Osteoblast (primary cell): Measurements from ENCODE around the gene ACY1. TPM values are rescaled to one million over a fixed set of nuclear protein-coding genes. Genes with fewer than 3 reads are reported as not detected.

Experiments used
- DNase-seq: peaks from one replicate; pipeline ENCODE4 v3.0.0; 2011; ENCODE audit warnings: low spot score, mixed read lengths; ENCODE audit not compliant: insufficient read length; ENCODE audit errors: missing footprints
- H2AFZ ChIP-seq: 2 replicates; pipeline ENCODE4 v1.6.0; 2011; ENCODE audit warnings: mild to moderate bottlenecking, low read length
- H3K27ac ChIP-seq: 2 replicates; pipeline ENCODE4 v1.5.1; 2011; ENCODE audit warnings: mild to moderate bottlenecking, low read depth, low read length, moderate library complexity
- H3K27me3 ChIP-seq: 2 replicates; pipeline ENCODE4 v1.6.0; 2012; ENCODE audit warnings: mild to moderate bottlenecking, control low read depth, inconsistent platforms, low read length, moderate library complexity; ENCODE audit not compliant: insufficient read depth
- H3K36me3 ChIP-seq: 2 replicates; pipeline ENCODE4 v1.5.1; 2011; ENCODE audit warnings: mild to moderate bottlenecking, low read length, control low read depth, moderate library complexity; ENCODE audit not compliant: insufficient read depth
- H3K4me1 ChIP-seq: 2 replicates; pipeline ENCODE4 v1.5.1; 2011; ENCODE audit warnings: mild to moderate bottlenecking, low read length, control low read depth, moderate library complexity; ENCODE audit not compliant: insufficient read depth
- H3K4me2 ChIP-seq: 2 replicates; pipeline ENCODE4 v1.6.0; 2011; ENCODE audit warnings: mild to moderate bottlenecking, low read length; ENCODE audit not compliant: insufficient read depth
- H3K4me3 ChIP-seq: fragments of 200-600 bp; sonication (generic); 3 replicates; pipeline ENCODE4 v1.5.1; 2012; ENCODE audit warnings: mild to moderate bottlenecking, low read length, inconsistent platforms; ENCODE audit not compliant: insufficient read depth
- H3K79me2 ChIP-seq: 2 replicates; pipeline ENCODE4 v1.6.0; 2012; ENCODE audit warnings: mild to moderate bottlenecking, low read length, control low read depth, inconsistent platforms; ENCODE audit not compliant: insufficient read depth
- H3K9me3 ChIP-seq: 2 replicates; pipeline ENCODE4 v1.5.1; 2011; ENCODE audit warnings: low read depth, low read length, control low read depth
- H4K20me1 ChIP-seq: 2 replicates; pipeline ENCODE4 v1.6.0; 2012; ENCODE audit warnings: mild to moderate bottlenecking, low read length, control low read depth; ENCODE audit not compliant: insufficient read depth
- total RNA-seq: library from RNA; depleted of rRNA; stranded (reverse); fragments of >200 nt; gene quantifications from 2 replicates; pipeline ENCODE4 v1.2.3, GENCODE V29; 2012
- TF ChIP-seq, protein P1 (sequence below): IDR thresholded peaks from 2 replicates; pipeline ENCODE4 v1.5.1; 2011; ENCODE audit warnings: mild to moderate bottlenecking, low read depth, low read length, moderate library complexity; ENCODE audit errors: extremely low read depth

The ACY1 gene
- total RNA-seq, 1 donor = 37.6 TPM

DNA sequence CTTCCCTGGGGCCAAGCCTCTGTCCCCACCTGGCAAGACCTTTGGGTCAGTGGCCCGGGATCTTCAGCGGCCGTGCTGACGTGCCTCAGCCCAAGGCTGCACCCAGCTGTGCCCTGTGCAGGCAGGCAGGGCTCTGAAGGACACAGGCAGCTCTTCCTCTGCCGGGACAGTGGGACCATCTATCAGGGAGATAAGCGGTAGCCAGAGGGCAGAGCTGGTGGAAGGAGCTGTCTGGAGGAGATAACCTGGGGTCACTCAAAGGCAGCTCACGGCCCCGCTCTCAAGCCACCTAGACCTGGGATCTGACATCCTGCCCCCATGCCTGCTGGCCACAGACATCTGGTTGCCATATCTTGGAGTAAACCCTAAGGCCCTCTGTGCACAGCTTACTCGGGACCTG lies 45.7 kb downstream of the ACY1 start:
- no peak overlapping the region for H3K4me2 ChIP-seq
- TF ChIP-seq, protein P1, sequence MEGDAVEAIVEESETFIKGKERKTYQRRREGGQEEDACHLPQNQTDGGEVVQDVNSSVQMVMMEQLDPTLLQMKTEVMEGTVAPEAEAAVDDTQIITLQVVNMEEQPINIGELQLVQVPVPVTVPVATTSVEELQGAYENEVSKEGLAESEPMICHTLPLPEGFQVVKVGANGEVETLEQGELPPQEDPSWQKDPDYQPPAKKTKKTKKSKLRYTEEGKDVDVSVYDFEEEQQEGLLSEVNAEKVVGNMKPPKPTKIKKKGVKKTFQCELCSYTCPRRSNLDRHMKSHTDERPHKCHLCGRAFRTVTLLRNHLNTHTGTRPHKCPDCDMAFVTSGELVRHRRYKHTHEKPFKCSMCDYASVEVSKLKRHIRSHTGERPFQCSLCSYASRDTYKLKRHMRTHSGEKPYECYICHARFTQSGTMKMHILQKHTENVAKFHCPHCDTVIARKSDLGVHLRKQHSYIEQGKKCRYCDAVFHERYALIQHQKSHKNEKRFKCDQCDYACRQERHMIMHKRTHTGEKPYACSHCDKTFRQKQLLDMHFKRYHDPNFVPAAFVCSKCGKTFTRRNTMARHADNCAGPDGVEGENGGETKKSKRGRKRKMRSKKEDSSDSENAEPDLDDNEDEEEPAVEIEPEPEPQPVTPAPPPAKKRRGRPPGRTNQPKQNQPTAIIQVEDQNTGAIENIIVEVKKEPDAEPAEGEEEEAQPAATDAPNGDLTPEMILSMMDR = no peak
- H4K20me1 ChIP-seq = no peaks in the 10 kb centered on the region
- H3K4me3 ChIP-seq = no peak overlapping the region
- no peaks in the 10 kb centered on the region for H3K9me3 ChIP-seq
- peaks cover 5% of the 10 kb centered on the region for H3K4me1 ChIP-seq
- H3K36me3 ChIP-seq = no peaks in the 10 kb centered on the region
- no peak overlapping the region for H3K27ac ChIP-seq
- no peak overlapping the region for H2AFZ ChIP-seq
- DNase-seq = no peak
- H3K79me2 ChIP-seq = no peaks in the 10 kb centered on the region
- no peaks in the 10 kb centered on the region for H3K27me3 ChIP-seq

DNA sequence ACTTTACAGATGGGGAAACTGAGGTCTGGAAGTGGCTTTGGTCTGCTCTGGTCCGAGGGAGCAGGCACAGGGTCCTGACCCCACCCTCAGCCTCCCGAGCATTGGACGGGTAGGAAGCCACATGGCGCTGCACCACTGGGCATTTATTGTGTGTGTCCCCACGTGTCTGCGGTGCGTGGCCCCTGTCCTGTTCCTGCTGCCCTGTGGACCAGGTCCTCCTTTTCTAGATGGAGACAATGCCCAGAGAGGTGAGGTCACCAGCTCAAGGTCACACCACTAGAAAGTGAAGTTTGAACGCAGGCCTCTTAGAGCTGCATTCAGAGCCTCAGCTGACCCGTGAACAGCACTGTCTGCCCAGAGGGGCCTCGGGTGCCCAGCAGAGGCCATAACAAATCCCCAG lies 46.2 kb downstream of the ACY1 start:
- Histone ChIP-seq H3K4me2 (no peak overlapping the region), H4K20me1 (no peaks in the 10 kb centered on the region), H3K27ac (no peak overlapping the region), H3K4me1 (peaks cover 4% of the 10 kb centered on the region), H2AFZ (no peak overlapping the region), H3K27me3 (no peaks in the 10 kb centered on the region), H3K36me3 (no peaks in the 10 kb centered on the region), H3K4me3 (no peak overlapping the region), H3K9me3 (no peaks in the 10 kb centered on the region), H3K79me2 (no peaks in the 10 kb centered on the region)
- DNase-seq = no peak
- TF ChIP-seq, protein P1 = no peak

DNA sequence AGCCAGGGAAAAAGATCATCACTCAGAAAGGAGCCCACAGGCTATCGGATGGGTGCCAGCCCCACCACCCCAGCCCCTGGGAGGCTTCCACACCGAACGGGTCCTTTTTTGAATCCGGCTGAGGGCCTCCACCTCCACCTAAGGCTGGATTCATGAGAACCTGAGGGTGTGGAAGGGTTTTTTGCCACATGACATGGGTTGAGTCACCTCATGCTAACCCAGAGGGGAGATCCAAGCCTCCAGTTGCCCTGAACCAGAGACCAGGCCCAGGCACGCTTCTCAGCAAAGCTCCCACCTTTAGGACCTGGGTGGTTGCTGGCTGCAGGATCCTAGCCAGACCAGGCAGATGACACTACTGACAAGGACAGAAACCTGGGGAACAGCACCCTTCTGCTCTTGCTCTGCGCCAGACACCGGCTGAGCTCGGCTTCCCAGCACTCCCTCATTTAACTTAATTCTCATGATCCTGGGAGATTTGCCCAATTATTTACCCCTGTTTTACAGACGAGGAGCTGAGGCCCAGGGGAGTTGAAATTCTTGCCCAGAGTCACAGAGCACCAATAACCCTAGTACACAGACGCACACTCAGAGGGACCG lies 47.5 kb downstream of the ACY1 start:
- Histone ChIP-seq H3K4me1 (peaks cover 4% of the 10 kb centered on the region), H3K4me3 (no peak overlapping the region), H3K79me2 (no peaks in the 10 kb centered on the region), H3K4me2 (no peak overlapping the region), H4K20me1 (no peaks in the 10 kb centered on the region), H2AFZ (no peak overlapping the region), H3K9me3 (no peaks in the 10 kb centered on the region), H3K36me3 (no peaks in the 10 kb centered on the region), H3K27me3 (no peaks in the 10 kb centered on the region), H3K27ac (no peak overlapping the region)
- no peak for DNase-seq
- TF ChIP-seq, protein P1 = no peak

- no peaks in the 10 kb centered on the region for H3K36me3 ChIP-seq
- no peak overlapping the region for H3K4me3 ChIP-seq
- TF ChIP-seq, protein P1 = no peak
- no peaks in the 10 kb centered on the region for H4K20me1 ChIP-seq
- no peaks in the 10 kb centered on the region for H3K79me2 ChIP-seq
- no peak overlapping the region for H3K4me2 ChIP-seq
- H2AFZ ChIP-seq = no peak overlapping the region
- peaks cover 4% of the 10 kb centered on the region for H3K4me1 ChIP-seq
- no peak overlapping the region for H3K27ac ChIP-seq
- H3K9me3 ChIP-seq = no peaks in the 10 kb centered on the region
- no peaks in the 10 kb centered on the region for H3K27me3 ChIP-seq
- DNase-seq = no peak
Measured at GRCh38 chr3:52031896-52032295, 48.6 kb downstream of the ACY1 start.
